GM12892 (cell line): ENCODE data around the gene SMC4.

Experiments
- POLR2A ChIP-seq: IDR thresholded peaks from 2 replicates; pipeline ENCODE4 v1.6.1; 2011; ENCODE audit warnings: low read depth, low read length, control low read depth
- POLR2AphosphoS5 ChIP-seq: IDR thresholded peaks from 2 replicates; pipeline ENCODE4 v1.6.1; 2011; ENCODE audit warnings: low read depth, low read length, control low read depth
- TAF1 ChIP-seq: IDR thresholded peaks from 2 replicates; pipeline ENCODE4 v1.6.1; 2011; ENCODE audit warnings: low read depth, mild to moderate bottlenecking, control low read depth, low read length, borderline replicate concordance

GRCh38 chr3:160368804-160369203 lies 30.6 kb upstream of the SMC4 start:
- TF ChIP-seq POLR2A (no peak), TAF1 (no peak), POLR2AphosphoS5 (no peak)
